HEK293 (cell line): ENCODE results near the gene COL1A1.
A peak's percentile ranks its signal among the peaks of the same experiment; 100 is the strongest.

Experiments used
- CTCF ChIA-PET: fragments of 350-600 bp; formaldehyde crosslinking; extraction: SDS; loops from one replicate; lab custom pipeline; 2021; ENCODE audit warnings: antibody characterized with exemption; lab: Yijun Ruan, JAX
- POLR2A ChIA-PET: fragments of 300-600 bp; formaldehyde crosslinking; extraction: SDS; loops from one replicate; lab custom pipeline; 2020; ENCODE audit warnings: antibody characterized with exemption, inconsistent platforms; lab: Yijun Ruan, JAX
- H3K27ac ChIP-seq: fragments of 200-500 bp; sonication (Bioruptor generic); 2 replicates; pipeline ENCODE4 v1.5.1; 2014; ENCODE audit warnings: low read depth, low read length, control low read depth, inconsistent platforms; ENCODE audit errors: extremely low read depth
- H3K36me3 ChIP-seq, 2 experiments: fragments of 200-500 bp in 1 of 2; sonication (Bioruptor generic) in 1 of 2; 1 replicate in 1 of 2; 2 replicates in 1 of 2; pipeline ENCODE4 v1.5.1; 2014 to 2017; ENCODE audit warnings: inconsistent platforms in 2 of 2, low read length in 2 of 2; ENCODE audit not compliant: control insufficient read depth in 2 of 2, insufficient read depth in 1 of 2
- H3K4me1 ChIP-seq: fragments of 200-500 bp; sonication (Bioruptor generic); 2 replicates; pipeline ENCODE4 v1.5.1; 2014; ENCODE audit warnings: mild to moderate bottlenecking, low read length, inconsistent platforms; ENCODE audit not compliant: control insufficient read depth, insufficient read depth
- H3K4me3 ChIP-seq: 2 replicates; pipeline ENCODE4 v1.5.1; 2011; ENCODE audit warnings: low read depth, mild to moderate bottlenecking, control low read depth, low read length, moderate library complexity
- H3K9me3 ChIP-seq: fragments of 200-500 bp; sonication (Bioruptor generic); 2 replicates; pipeline ENCODE4 v1.5.1; 2014; ENCODE audit warnings: low read depth, low read length, inconsistent platforms; ENCODE audit not compliant: control insufficient read depth, insufficient read depth
- GLI4 ChIP-seq: fragments of 450-650 bp; formaldehyde crosslinking; IDR thresholded peaks from 2 replicates; pipeline ENCODE4 v1.5.1; 2016; ENCODE audit warnings: missing biosample characterization, missing genetic modification characterization
- GLIS2 ChIP-seq: fragments of 450-650 bp; formaldehyde crosslinking; IDR thresholded peaks from 2 replicates; pipeline ENCODE4 v1.5.1; 2016; ENCODE audit warnings: missing biosample characterization, missing genetic modification characterization
- HOXD13 ChIP-seq: sonication (generic); formaldehyde crosslinking; IDR thresholded peaks from 2 replicates; pipeline ENCODE4 v1.8.0; 2022; ENCODE audit warnings: missing genetic modification reagents, borderline replicate concordance
- INSM2 ChIP-seq: fragments of 450-650 bp; formaldehyde crosslinking; IDR thresholded peaks from 2 replicates; pipeline ENCODE4 v1.5.1; 2016; ENCODE audit warnings: missing biosample characterization, missing genetic modification characterization
- OSR2 ChIP-seq: fragments of 450-650 bp; formaldehyde crosslinking; IDR thresholded peaks from 2 replicates; pipeline ENCODE4 v1.5.1; 2016; ENCODE audit warnings: missing biosample characterization, missing genetic modification characterization
- ZBTB17 ChIP-seq: fragments of 450-650 bp; formaldehyde crosslinking; IDR thresholded peaks from 2 replicates; pipeline ENCODE4 v1.5.1; 2016; ENCODE audit warnings: missing biosample characterization, missing genetic modification characterization
- ZBTB21 ChIP-seq: fragments of 450-650 bp; formaldehyde crosslinking; IDR thresholded peaks from 2 replicates; pipeline ENCODE4 v1.5.1; 2017; ENCODE audit warnings: missing biosample characterization, missing genetic modification characterization
- ZBTB48 ChIP-seq: fragments of 450-650 bp; formaldehyde crosslinking; IDR thresholded peaks from 2 replicates; pipeline ENCODE4 v1.5.1; 2016; ENCODE audit warnings: missing biosample characterization, missing genetic modification characterization
- ZBTB49 ChIP-seq: fragments of 450-650 bp; formaldehyde crosslinking; IDR thresholded peaks from 2 replicates; pipeline ENCODE4 v1.5.1; 2016; ENCODE audit warnings: missing biosample characterization, missing genetic modification characterization, low read depth
- ZBTB7A ChIP-seq: fragments of 450-650 bp; formaldehyde crosslinking; IDR thresholded peaks from 2 replicates; pipeline ENCODE4 v1.5.1; 2016; ENCODE audit warnings: low read depth, missing biosample characterization, missing genetic modification characterization
- ZEB2 ChIP-seq: fragments of 450-650 bp; formaldehyde crosslinking; IDR thresholded peaks from 2 replicates; pipeline ENCODE4 v1.5.1; 2016; ENCODE audit warnings: missing biosample characterization, missing genetic modification characterization
- ZFHX2 ChIP-seq: fragments of 450-650 bp; formaldehyde crosslinking; conservative IDR thresholded peaks from 2 replicates; pipeline ENCODE4 v1.5.1; 2016; ENCODE audit warnings: missing biosample characterization, missing genetic modification characterization
- ZFP69B ChIP-seq: fragments of 450-650 bp; formaldehyde crosslinking; IDR thresholded peaks from 2 replicates; pipeline ENCODE4 v1.5.1; 2016; ENCODE audit warnings: missing biosample characterization, missing genetic modification characterization
- ZNF121 ChIP-seq: fragments of 450-650 bp; formaldehyde crosslinking; IDR thresholded peaks from 2 replicates; pipeline ENCODE4 v1.5.1; 2016; ENCODE audit warnings: missing biosample characterization, missing genetic modification characterization
- ZNF2 ChIP-seq: fragments of 450-650 bp; formaldehyde crosslinking; IDR thresholded peaks from 2 replicates; pipeline ENCODE4 v1.5.1; 2016; ENCODE audit warnings: missing biosample characterization, missing genetic modification characterization
- ZNF423 ChIP-seq: fragments of 450-650 bp; formaldehyde crosslinking; IDR thresholded peaks from 2 replicates; pipeline ENCODE4 v1.5.1; 2016; ENCODE audit warnings: missing biosample characterization, missing genetic modification characterization
- ZNF560 ChIP-seq: fragments of 450-650 bp; formaldehyde crosslinking; IDR thresholded peaks from 2 replicates; pipeline ENCODE4 v1.5.1; 2017; ENCODE audit warnings: missing biosample characterization, missing genetic modification characterization, borderline replicate concordance
- ZNF571 ChIP-seq: fragments of 450-650 bp; formaldehyde crosslinking; IDR thresholded peaks from 2 replicates; pipeline ENCODE4 v1.5.0; 2017; ENCODE audit warnings: missing biosample characterization, missing genetic modification characterization
- ZNF600 ChIP-seq: fragments of 450-650 bp; formaldehyde crosslinking; IDR thresholded peaks from 2 replicates; pipeline ENCODE4 v1.5.1; 2016; ENCODE audit warnings: missing biosample characterization, missing genetic modification characterization
- ZNF629 ChIP-seq: fragments of 450-650 bp; formaldehyde crosslinking; IDR thresholded peaks from 2 replicates; pipeline ENCODE4 v1.5.1; 2017; ENCODE audit warnings: missing biosample characterization, missing genetic modification characterization
- ZNF654 ChIP-seq: fragments of 450-650 bp; formaldehyde crosslinking; IDR thresholded peaks from 2 replicates; pipeline ENCODE4 v1.5.1; 2016; ENCODE audit warnings: low read depth, missing biosample characterization, missing genetic modification characterization
- ZNF670 ChIP-seq: fragments of 450-650 bp; formaldehyde crosslinking; IDR thresholded peaks from 2 replicates; pipeline ENCODE4 v1.5.1; 2016; ENCODE audit warnings: missing biosample characterization, missing genetic modification characterization, low read depth
- ZXDB ChIP-seq: fragments of 450-650 bp; formaldehyde crosslinking; IDR thresholded peaks from 2 replicates; pipeline ENCODE4 v1.5.1; 2016; ENCODE audit warnings: missing biosample characterization, missing genetic modification characterization
- TF ChIP-seq, protein P1 (sequence below): fragments of 450-650 bp; formaldehyde crosslinking; IDR thresholded peaks from 2 replicates; pipeline ENCODE4 v1.5.1; 2016; ENCODE audit warnings: missing biosample characterization, missing genetic modification characterization
- TF ChIP-seq, protein P2 (sequence below): fragments of 450-650 bp; formaldehyde crosslinking; IDR thresholded peaks from 2 replicates; pipeline ENCODE4 v1.5.1; 2016; ENCODE audit warnings: missing biosample characterization, missing genetic modification characterization, borderline replicate concordance

COL1A1 gene

GRCh38 chr17:50200457-50201275 is 765 bp downstream of the COL1A1 start (continued):
- no peak for TF ChIP-seq ZBTB49 (tag by site-specific recombination)
- TF ChIP-seq ZBTB48 (tag by site-specific recombination), result no peak
- no peak for TF ChIP-seq ZNF423 (tag by site-specific recombination)
- no peak for TF ChIP-seq ZNF121
- peak; percentile 80 for TF ChIP-seq ZBTB7A (tag by site-specific recombination)
- TF ChIP-seq, protein P1, sequence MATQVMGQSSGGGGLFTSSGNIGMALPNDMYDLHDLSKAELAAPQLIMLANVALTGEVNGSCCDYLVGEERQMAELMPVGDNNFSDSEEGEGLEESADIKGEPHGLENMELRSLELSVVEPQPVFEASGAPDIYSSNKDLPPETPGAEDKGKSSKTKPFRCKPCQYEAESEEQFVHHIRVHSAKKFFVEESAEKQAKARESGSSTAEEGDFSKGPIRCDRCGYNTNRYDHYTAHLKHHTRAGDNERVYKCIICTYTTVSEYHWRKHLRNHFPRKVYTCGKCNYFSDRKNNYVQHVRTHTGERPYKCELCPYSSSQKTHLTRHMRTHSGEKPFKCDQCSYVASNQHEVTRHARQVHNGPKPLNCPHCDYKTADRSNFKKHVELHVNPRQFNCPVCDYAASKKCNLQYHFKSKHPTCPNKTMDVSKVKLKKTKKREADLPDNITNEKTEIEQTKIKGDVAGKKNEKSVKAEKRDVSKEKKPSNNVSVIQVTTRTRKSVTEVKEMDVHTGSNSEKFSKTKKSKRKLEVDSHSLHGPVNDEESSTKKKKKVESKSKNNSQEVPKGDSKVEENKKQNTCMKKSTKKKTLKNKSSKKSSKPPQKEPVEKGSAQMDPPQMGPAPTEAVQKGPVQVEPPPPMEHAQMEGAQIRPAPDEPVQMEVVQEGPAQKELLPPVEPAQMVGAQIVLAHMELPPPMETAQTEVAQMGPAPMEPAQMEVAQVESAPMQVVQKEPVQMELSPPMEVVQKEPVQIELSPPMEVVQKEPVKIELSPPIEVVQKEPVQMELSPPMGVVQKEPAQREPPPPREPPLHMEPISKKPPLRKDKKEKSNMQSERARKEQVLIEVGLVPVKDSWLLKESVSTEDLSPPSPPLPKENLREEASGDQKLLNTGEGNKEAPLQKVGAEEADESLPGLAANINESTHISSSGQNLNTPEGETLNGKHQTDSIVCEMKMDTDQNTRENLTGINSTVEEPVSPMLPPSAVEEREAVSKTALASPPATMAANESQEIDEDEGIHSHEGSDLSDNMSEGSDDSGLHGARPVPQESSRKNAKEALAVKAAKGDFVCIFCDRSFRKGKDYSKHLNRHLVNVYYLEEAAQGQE (tag by site-specific recombination), result 0 out of 2 replicates have a peak, but pooled peaks have one; percentile 41
- TF ChIP-seq INSM2 (tag by site-specific recombination), result peak; percentile 20; the same call in 1 of the 2 replicates
- TF ChIP-seq ZNF670, result no peak
- TF ChIP-seq GLI4 (tag by site-specific recombination), result no peak
- TF ChIP-seq ZNF654 (tag by site-specific recombination), result peak; percentile 99
- no peak for TF ChIP-seq ZNF571
- TF ChIP-seq HOXD13 (CRISPR knock-in tag), result no peak

GRCh38 chr17:50199803-50200456 is 1.5 kb downstream of the COL1A1 start:
- peak overlapping the region; percentile 57 for H3K27ac ChIP-seq
- TF ChIP-seq ZNF2 (tag by site-specific recombination), result 0 out of 2 replicates have a peak, but pooled peaks have one; percentile 22
- TF ChIP-seq ZBTB17 (tag by site-specific recombination), result peak; percentile 63
- TF ChIP-seq ZFP69B (tag by site-specific recombination), result peak; percentile 32; the same call in 1 of the 2 replicates
- no peak for TF ChIP-seq ZNF560
- TF ChIP-seq, protein P2, sequence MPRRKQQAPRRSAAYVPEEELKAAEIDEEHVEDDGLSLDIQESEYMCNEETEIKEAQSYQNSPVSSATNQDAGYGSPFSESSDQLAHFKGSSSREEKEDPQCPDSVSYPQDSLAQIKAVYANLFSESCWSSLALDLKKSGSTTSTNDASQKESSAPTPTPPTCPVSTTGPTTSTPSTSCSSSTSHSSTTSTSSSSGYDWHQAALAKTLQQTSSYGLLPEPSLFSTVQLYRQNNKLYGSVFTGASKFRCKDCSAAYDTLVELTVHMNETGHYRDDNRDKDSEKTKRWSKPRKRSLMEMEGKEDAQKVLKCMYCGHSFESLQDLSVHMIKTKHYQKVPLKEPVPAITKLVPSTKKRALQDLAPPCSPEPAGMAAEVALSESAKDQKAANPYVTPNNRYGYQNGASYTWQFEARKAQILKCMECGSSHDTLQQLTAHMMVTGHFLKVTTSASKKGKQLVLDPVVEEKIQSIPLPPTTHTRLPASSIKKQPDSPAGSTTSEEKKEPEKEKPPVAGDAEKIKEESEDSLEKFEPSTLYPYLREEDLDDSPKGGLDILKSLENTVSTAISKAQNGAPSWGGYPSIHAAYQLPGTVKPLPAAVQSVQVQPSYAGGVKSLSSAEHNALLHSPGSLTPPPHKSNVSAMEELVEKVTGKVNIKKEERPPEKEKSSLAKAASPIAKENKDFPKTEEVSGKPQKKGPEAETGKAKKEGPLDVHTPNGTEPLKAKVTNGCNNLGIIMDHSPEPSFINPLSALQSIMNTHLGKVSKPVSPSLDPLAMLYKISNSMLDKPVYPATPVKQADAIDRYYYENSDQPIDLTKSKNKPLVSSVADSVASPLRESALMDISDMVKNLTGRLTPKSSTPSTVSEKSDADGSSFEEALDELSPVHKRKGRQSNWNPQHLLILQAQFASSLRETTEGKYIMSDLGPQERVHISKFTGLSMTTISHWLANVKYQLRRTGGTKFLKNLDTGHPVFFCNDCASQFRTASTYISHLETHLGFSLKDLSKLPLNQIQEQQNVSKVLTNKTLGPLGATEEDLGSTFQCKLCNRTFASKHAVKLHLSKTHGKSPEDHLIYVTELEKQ (tag by site-specific recombination), result peak; percentile 64; the same call in 1 of the 2 replicates
- no peak for TF ChIP-seq ZXDB (tag by site-specific recombination)
- peak; percentile 97 for TF ChIP-seq ZNF629 (tag by site-specific recombination)
- peak; percentile 61 for TF ChIP-seq GLIS2 (tag by site-specific recombination)
- peak; percentile 71 for TF ChIP-seq ZFHX2 (tag by site-specific recombination)
- peak; percentile 90 for TF ChIP-seq ZBTB21 (tag by site-specific recombination)
- peak; percentile 74 for TF ChIP-seq ZNF600 (tag by site-specific recombination)
- peak; percentile 72 for TF ChIP-seq ZEB2 (tag by site-specific recombination)
- TF ChIP-seq OSR2 (tag by site-specific recombination), result no peak

More at GRCh38 chr17:50199803-50200456, 1.5 kb downstream of the COL1A1 start:
- Histone ChIP-seq H3K9me3 (no peaks in the 10 kb centered on the region), H3K36me3 (peaks cover 0 to 24% of the 10 kb centered on the region in 2 experiments; a peak in 1 of 3 replicates), H3K4me3 (peak overlapping the region; percentile 41), H3K4me1 (no peaks in the 10 kb centered on the region)
- ChIA-PET POLR2A (interaction anchor here (0.6 to 1.9 kb wide), 27 partner anchors 20 to 1692 kb away, joined by 3 to 31 read pairs (median 3); partner anchors contain the start of genes ACSF2, SAMD14 and TMEM92), CTCF (interaction anchor here (0.5 to 18.0 kb wide), 58 partner anchors 8 to 1939 kb away, joined by 3 to 487 read pairs (median 4); partner anchors contain the start of genes EME1, MRPL27 and TMEM92)
